ENCODE results near the gene RALGAPA2. TPM values are rescaled to one million over a fixed set of nuclear protein-coding genes. Genes with fewer than 3 reads are reported as not detected.

The RALGAPA2 gene
- total and polyA plus RNA-seq, 2 experiments from 2014 or later, result 14.5 to 35.5 TPM

GRCh38 chr20:20450521-20450920, 261.9 kb downstream of the RALGAPA2 start:
- TF ChIP-seq CTCF (IDR thresholded peaks at IDR 0.05; ENCODE audit: low read depth, low read length), result no peak
- Histone ChIP-seq H3K4me1 (ENCODE audit: low read depth) (no peaks in the 10 kb centered on the region), H3K4me3 (no peak overlapping the region), H3K27ac (no peak overlapping the region), H3K36me3 (no peaks in the 10 kb centered on the region), H3K27me3 (no peaks in the 10 kb centered on the region), H3K9me3 (ENCODE audit: low read depth) (no peaks in the 10 kb centered on the region)
- peak in 1 of 2 donors; percentile 21 for DNase-seq (ENCODE audit: low read depth in 1 of 2, low spot score in 1 of 2)

- Histone ChIP-seq H3K4me1 (ENCODE audit: low read depth) (no peaks in the 10 kb centered on the region), H3K36me3 (no peaks in the 10 kb centered on the region)
- no peak for TF ChIP-seq CTCF (IDR thresholded peaks at IDR 0.05; ENCODE audit: low read depth, low read length)
These were observed 263.6 kb downstream of the RALGAPA2 start for GRCh38 chr20:20448881-20449280.

GRCh38 chr20:20447196-20447595, 265.2 kb downstream of the RALGAPA2 start:
- no peak for TF ChIP-seq CTCF (IDR thresholded peaks at IDR 0.05; ENCODE audit: low read depth, low read length)
- H3K4me1 ChIP-seq (ENCODE audit: low read depth), result no peaks in the 10 kb centered on the region
- no peak overlapping the region for H3K4me3 ChIP-seq

More at GRCh38 chr20:20448881-20449280, 263.6 kb downstream of the RALGAPA2 start:
- Histone ChIP-seq H3K9me3 (ENCODE audit: low read depth) (no peaks in the 10 kb centered on the region), H3K27me3 (no peaks in the 10 kb centered on the region), H3K27ac (no peak overlapping the region), H3K4me3 (no peak overlapping the region)
- no peak for DNase-seq (ENCODE audit: low read depth in 1 of 2, low spot score in 1 of 2)

GRCh38 chr20:20446425-20447015, 265.9 kb downstream of the RALGAPA2 start:
- no peaks in the 10 kb centered on the region for H3K27me3 ChIP-seq
- no peaks in the 10 kb centered on the region for H3K9me3 ChIP-seq (ENCODE audit: low read depth)
- no peak overlapping the region for H3K4me3 ChIP-seq
- no peak for TF ChIP-seq CTCF (IDR thresholded peaks at IDR 0.05; ENCODE audit: low read depth, low read length)
- no peaks in the 10 kb centered on the region for H3K4me1 ChIP-seq (ENCODE audit: low read depth)
- H3K27ac ChIP-seq, result no peak overlapping the region
- DNase-seq (ENCODE audit: low read depth in 1 of 2, low spot score in 1 of 2), result no peak
- no peaks in the 10 kb centered on the region for H3K36me3 ChIP-seq

More at GRCh38 chr20:20447196-20447595, 265.2 kb downstream of the RALGAPA2 start:
- Histone ChIP-seq H3K36me3 (no peaks in the 10 kb centered on the region), H3K27ac (no peak overlapping the region), H3K9me3 (ENCODE audit: low read depth) (no peaks in the 10 kb centered on the region), H3K27me3 (no peaks in the 10 kb centered on the region)
- no peak for DNase-seq (ENCODE audit: low read depth in 1 of 2, low spot score in 1 of 2)

GRCh38 chr20:20446001-20446400, 266.4 kb downstream of the RALGAPA2 start:
- no peak overlapping the region for H3K4me3 ChIP-seq
- H3K9me3 ChIP-seq (ENCODE audit: low read depth), result no peaks in the 10 kb centered on the region
- H3K27ac ChIP-seq, result no peak overlapping the region
- no peaks in the 10 kb centered on the region for H3K36me3 ChIP-seq
- TF ChIP-seq CTCF (IDR thresholded peaks at IDR 0.05; ENCODE audit: low read depth, low read length), result no peak
- H3K4me1 ChIP-seq (ENCODE audit: low read depth), result no peaks in the 10 kb centered on the region
- no peaks in the 10 kb centered on the region for H3K27me3 ChIP-seq
- no peak for DNase-seq (ENCODE audit: low read depth in 1 of 2, low spot score in 1 of 2)
